ENCODE data around the gene CEACAM21. TPM values are rescaled to one million over a fixed set of nuclear protein-coding genes. Genes with fewer than 3 reads are reported as not detected.

Gene CEACAM21
- total RNA-seq, 2 experiments from 2014 or later, result 54.6 to 57.1 TPM

DNA sequence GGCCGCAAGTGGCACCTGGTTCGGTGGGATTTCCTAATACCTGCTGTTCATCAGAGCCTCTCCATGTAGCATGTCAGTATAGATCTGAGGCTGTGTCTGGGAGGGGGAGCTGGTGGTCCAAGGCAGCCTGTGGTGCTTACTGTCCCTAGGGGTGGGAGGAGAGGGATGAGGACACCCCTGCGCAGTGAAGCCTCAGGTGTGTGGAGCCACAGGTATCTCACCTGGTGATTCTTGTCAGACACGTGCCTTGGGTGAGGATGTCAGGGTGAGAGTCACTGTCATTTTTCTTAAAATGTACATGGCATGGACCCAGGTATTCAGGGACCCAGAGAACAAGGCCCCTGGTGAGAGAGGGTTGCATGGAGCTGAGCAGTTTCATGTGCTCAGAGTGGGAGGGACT, 39.2 kb downstream of the CEACAM21 start:
- Mint-ChIP-seq H3K4me3 (no peak overlapping the region), H3K36me3 (no peaks in the 10 kb centered on the region), H3K9me3 (ENCODE audit: low read depth) (no peaks in the 10 kb centered on the region), H3K4me1 (no peaks in the 10 kb centered on the region), H3K27me3 (peaks cover 13% of the 10 kb centered on the region), H3K27ac (no peak overlapping the region)
- CTCF ChIA-PET, result no interaction called here
- ATAC-seq (no peak), DNase-seq (peak; percentile 26)

DNA sequence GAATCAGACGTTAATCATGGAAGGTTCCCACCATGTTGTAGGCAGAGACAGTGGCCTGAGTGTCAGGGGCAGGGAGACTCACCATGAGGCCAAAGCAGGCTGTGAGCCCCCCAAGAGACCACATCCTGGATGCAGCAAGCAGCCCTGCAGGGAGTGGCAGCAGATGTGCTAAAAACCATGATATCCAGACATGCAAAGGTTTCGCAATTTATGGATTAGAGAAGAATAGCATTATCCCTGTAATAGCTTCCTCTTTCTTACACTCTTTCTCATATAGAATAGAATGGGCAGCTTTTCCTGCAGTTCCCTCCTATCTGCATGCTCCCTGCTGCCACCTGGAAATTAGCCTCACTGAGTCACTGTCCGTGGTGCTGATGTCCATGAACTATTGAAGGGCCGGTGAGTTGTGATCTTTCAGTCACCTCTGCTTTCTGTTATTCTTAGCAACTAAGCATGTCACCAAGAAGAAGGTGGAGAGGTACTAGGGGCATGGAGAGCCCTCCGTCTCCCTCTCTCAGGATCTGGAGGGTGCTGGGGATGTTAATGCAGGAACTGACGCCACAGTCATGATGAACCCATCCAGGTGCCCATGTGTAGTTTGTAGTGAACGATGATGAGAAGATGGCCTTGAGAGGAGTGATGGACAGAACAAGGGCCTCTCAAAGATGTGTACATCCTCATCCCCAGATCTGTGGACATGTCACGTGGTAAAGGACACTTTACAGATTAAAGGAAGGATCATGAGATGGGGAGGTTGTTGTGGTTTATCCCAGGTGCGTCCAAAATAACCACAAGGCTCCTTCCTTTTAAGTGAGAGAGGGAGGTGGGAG, 41.0 kb downstream of the CEACAM21 start:
- no peak overlapping the region for H3K27ac Mint-ChIP-seq
- no peaks in the 10 kb centered on the region for H3K36me3 Mint-ChIP-seq
- CTCF ChIA-PET, result no interaction called here
- H3K4me1 Mint-ChIP-seq, result no peaks in the 10 kb centered on the region
- no peak overlapping the region for H3K4me3 Mint-ChIP-seq
- H3K27me3 Mint-ChIP-seq, result peaks cover 2% of the 10 kb centered on the region
- DNase-seq (peak; percentile 39), ATAC-seq (no peak)
- H3K9me3 Mint-ChIP-seq (ENCODE audit: low read depth), result no peaks in the 10 kb centered on the region

DNA sequence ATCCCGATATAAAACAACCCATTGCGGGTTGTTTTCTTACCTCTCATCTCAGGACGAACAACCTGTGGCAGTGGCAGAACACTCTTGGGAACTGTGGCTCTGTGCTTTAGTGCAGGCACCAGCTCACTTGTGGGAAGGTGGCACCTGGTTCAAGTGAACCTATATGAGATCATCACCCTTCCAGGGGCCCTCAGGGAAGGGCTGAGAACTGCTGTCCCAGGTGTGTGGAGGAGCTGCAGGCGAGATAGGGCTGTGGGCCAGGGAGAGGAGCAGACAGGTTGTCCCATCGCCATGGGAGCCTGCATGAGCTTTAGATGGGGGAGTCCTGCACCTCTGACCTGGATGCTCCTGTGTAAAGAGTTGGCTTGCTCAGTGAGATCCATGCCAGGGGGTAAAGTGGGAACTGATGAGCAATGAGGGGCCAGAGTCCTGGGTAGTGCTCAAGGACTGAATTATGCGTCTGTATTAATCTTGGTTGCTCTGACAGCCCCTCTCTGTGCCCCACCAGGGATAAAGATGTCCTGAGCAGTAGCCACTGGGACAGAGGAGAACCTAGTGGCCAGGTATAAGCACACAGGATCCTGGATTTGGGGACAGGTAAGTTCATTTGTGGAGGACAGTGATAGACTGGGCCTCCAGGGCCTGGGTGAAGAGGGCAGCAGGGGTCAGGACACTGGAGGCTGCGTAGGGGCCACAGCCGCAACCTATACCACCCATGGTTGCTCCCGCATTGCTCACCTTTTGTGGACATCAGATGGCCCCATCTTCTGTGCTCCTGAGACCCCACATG, 42.2 kb downstream of the CEACAM21 start:
- H3K4me1 Mint-ChIP-seq, result no peaks in the 10 kb centered on the region
- no peaks in the 10 kb centered on the region for H3K9me3 Mint-ChIP-seq (ENCODE audit: low read depth)
- ATAC-seq (no peak), DNase-seq (peak; percentile 26)
- H3K4me3 Mint-ChIP-seq, result no peak overlapping the region
- H3K27ac Mint-ChIP-seq, result no peak overlapping the region
- H3K36me3 Mint-ChIP-seq, result no peaks in the 10 kb centered on the region
- H3K27me3 Mint-ChIP-seq, result peaks cover 2% of the 10 kb centered on the region
- CTCF ChIA-PET, result no interaction called here

DNA sequence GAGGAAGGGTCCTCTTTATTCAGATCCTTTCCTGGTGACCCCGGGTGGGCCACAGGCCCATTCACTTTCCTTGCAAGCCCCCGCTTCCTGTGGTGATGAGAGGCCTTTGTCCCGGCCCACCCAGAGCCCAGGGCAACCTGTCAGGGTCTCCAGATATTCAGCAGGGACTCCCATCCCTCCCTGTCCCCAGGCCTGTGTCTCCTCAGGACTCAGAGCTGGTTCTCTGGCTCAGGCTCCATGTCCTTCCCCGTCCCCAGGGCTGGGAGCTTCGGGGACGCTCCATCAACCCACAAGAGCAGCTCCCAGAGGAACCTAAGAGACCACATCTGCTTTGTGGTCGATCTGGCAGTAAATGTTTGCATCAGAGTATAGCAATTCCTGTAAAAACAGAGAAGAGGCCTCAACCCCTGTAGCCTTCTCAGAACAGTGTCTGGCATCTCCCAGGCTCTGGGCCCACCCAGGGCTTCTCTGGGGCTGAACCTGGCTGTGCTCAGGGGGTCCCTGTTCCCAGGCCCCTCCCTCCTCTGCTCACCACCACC, 43.1 kb downstream of the CEACAM21 start:
- Mint-ChIP-seq H3K4me3 (no peak overlapping the region), H3K27me3 (peaks cover under 1% of the 10 kb centered on the region), H3K4me1 (no peaks in the 10 kb centered on the region), H3K36me3 (no peaks in the 10 kb centered on the region), H3K27ac (no peak overlapping the region), H3K9me3 (ENCODE audit: low read depth) (no peaks in the 10 kb centered on the region)
- CTCF ChIA-PET, result no interaction called here
- no peak for ATAC-seq
- peak; percentile 33 for DNase-seq

DNA sequence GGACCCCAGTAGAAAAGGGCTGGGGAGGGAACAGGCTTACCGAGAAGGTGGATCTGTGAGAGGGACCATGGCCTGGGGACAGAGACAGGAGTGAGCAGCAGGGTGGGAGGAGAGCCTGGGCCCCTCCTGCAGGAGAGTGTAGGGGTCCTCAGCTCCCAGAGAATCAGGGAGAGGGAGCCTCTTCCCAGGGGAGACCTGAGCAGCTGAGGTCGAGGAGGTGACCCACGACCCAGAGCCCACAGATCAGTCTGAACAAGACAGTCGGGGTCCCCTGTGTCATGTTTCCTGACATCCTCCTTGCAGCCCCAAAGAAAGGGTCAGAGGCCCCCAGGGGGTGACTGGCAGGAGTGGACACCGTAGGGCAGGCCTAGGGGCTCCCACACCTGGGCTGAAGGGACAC, 44.2 kb downstream of the CEACAM21 start:
- H3K36me3 Mint-ChIP-seq, result no peaks in the 10 kb centered on the region
- ATAC-seq (no peak), DNase-seq (no peak)
- no peaks in the 10 kb centered on the region for H3K4me1 Mint-ChIP-seq
- no peak overlapping the region for H3K4me3 Mint-ChIP-seq
- H3K27ac Mint-ChIP-seq, result no peak overlapping the region
- no peaks in the 10 kb centered on the region for H3K9me3 Mint-ChIP-seq (ENCODE audit: low read depth)
- CTCF ChIA-PET, result no interaction called here
- peaks cover 4% of the 10 kb centered on the region for H3K27me3 Mint-ChIP-seq

DNA sequence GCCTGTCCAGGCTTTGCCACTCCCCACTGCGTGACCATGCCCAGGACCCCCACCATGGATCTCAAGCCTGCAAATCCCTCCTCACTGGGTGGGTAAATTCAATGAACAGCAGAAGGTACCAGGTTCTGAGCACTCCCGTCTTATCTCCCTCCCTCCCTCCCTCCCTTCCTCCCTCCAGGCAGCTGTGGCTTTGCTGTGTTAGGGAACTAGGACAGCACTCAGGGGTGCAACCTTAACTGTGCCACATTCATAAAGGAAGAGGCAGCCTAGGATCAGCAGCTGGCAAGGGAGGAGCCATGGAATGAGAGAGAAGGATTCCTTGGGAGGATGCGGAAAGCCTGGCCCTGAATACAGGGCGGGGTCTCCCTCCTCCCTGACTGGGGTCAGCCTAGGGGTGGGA, 45.3 kb downstream of the CEACAM21 start:
- no peaks in the 10 kb centered on the region for H3K4me1 Mint-ChIP-seq
- H3K9me3 Mint-ChIP-seq (ENCODE audit: low read depth), result no peaks in the 10 kb centered on the region
- no peak overlapping the region for H3K27ac Mint-ChIP-seq
- DNase-seq, result no peak
- H3K27me3 Mint-ChIP-seq, result peaks cover 6% of the 10 kb centered on the region
- no peak for ATAC-seq
- no peaks in the 10 kb centered on the region for H3K36me3 Mint-ChIP-seq
- CTCF ChIA-PET, result no interaction called here
- no peak overlapping the region for H3K4me3 Mint-ChIP-seq

DNA sequence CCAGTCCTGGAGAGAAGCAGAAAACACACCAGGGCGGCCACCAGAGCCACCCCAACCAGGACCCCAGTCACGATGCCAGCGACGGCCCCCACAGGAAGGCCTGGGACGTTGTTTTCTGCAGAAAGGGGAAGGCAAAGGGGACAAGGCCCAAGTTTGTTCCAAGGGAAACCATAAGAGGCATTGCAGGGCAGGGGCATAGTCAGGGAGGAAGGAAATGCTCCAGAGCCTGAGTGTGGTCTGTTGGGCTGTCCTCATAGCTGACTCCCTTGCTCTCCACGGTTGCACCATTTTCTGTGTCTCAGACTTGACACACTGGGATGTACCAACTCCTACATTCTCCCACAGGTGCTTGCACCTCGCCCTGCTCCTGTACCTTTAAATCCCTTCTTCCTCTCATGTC, 45.7 kb downstream of the CEACAM21 start:
- Mint-ChIP-seq H3K4me1 (no peaks in the 10 kb centered on the region), H3K36me3 (no peaks in the 10 kb centered on the region), H3K27ac (no peak overlapping the region), H3K4me3 (no peak overlapping the region), H3K27me3 (peaks cover 10% of the 10 kb centered on the region), H3K9me3 (ENCODE audit: low read depth) (no peaks in the 10 kb centered on the region)
- CTCF ChIA-PET, result no interaction called here
- DNase-seq (no peak), ATAC-seq (no peak)

DNA sequence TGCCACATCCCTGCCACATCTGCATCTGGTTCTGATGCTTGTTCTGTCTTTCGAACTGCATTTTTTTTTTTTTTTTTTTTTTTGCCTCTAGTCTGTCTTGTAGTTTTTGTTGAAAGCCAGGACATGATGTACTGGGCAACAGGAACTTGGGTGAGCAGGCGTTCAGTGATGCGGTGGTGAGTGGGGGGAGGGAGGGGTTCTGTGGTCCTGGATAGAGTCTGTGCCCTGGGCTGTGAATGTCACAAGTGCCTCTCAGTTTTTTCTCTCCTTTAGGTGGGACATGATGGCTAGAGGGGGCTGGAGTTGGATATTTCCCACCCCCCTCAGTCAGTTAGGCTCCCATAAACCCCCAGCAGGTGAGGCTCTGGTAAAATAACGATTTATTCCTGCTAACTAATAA, 47.4 kb downstream of the CEACAM21 start:
- no peak overlapping the region for H3K4me3 Mint-ChIP-seq
- H3K4me1 Mint-ChIP-seq, result no peaks in the 10 kb centered on the region
- DNase-seq (no peak), ATAC-seq (no peak)
- H3K27ac Mint-ChIP-seq, result no peak overlapping the region
- H3K36me3 Mint-ChIP-seq, result no peaks in the 10 kb centered on the region
- CTCF ChIA-PET, result interaction anchor here (1.4 kb wide), 1 partner anchor 18 kb away, joined by 4 read pairs; no protein-coding TSS in a partner anchor
- H3K9me3 Mint-ChIP-seq (ENCODE audit: low read depth), result no peaks in the 10 kb centered on the region
- peaks cover 18% of the 10 kb centered on the region for H3K27me3 Mint-ChIP-seq

DNA sequence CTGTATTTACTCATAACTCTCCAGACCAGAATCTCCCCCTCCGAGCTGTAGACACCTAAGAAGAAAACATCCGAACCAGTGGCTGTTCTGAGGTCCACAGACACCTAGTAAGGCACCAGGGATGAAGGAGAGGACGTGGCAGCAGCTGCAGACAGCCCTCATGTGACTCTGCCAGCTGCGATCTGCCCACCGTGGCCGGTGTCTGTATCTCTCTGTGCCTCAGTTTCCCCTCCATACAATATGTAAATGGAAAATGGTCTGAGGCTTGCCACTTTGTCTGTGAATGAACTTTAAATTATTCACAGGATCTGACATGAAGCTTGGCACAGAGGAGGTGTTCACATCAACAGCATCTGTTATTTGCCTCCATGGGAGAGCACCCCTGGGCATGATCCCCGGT, 48.5 kb downstream of the CEACAM21 start:
- CTCF ChIA-PET, result interaction anchor here (1.4 kb wide), 1 partner anchor 17 kb away, joined by 4 read pairs; no protein-coding TSS in a partner anchor
- Mint-ChIP-seq H3K27ac (no peak overlapping the region), H3K4me1 (no peaks in the 10 kb centered on the region), H3K9me3 (ENCODE audit: low read depth) (no peaks in the 10 kb centered on the region), H3K4me3 (no peak overlapping the region), H3K36me3 (no peaks in the 10 kb centered on the region), H3K27me3 (peaks cover 27% of the 10 kb centered on the region)
- DNase-seq (no peak), ATAC-seq (no peak)

DNA sequence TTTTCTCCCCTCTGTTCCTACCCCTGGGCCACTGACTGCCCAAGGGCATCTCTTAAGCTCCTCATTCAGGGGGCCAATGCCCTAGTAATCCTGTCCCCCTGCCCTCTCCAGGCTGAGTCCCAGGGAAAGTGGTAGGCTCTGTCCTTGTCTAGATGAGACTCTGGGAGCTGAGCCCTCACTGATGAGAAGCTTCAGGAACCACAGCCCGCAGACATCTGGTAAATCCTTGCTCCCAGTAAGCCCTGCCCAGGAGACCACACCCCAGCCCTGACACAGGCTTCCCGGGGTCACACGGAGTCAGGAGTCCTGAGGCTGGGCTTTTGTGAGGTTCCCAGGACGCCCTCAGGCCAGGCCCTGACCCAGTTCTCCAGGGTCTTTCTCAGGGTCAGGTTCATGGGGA, 49.0 kb downstream of the CEACAM21 start:
- DNase-seq (no peak), ATAC-seq (no peak)
- H3K4me3 Mint-ChIP-seq, result no peak overlapping the region
- peaks cover 29% of the 10 kb centered on the region for H3K27me3 Mint-ChIP-seq
- H3K9me3 Mint-ChIP-seq (ENCODE audit: low read depth), result no peaks in the 10 kb centered on the region
- no peaks in the 10 kb centered on the region for H3K4me1 Mint-ChIP-seq
- H3K36me3 Mint-ChIP-seq, result no peaks in the 10 kb centered on the region
- H3K27ac Mint-ChIP-seq, result no peak overlapping the region
- CTCF ChIA-PET, result interaction anchor here (1.4 kb wide), 1 partner anchor 17 kb away, joined by 4 read pairs; no protein-coding TSS in a partner anchor

DNA sequence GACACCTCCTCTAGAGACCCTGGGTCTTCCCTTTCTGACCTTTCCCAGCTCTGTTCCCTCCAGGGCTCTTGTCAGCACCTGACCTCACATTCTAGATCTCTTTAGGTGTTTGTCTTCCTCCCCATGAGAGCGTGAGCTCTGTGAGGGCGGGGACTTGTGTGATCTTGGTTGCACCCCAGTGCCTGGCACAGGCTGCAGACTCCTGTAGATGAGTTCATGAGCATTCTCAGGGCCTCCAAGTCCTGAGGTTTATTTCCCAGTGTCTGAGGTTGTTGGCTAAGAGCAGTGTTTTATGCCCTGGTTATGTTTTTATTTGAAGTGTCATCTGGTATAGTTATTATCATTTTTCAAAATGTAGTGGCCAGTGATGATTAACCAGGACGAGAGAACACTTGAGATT, 50.3 kb downstream of the CEACAM21 start:
- H3K36me3 Mint-ChIP-seq, result no peaks in the 10 kb centered on the region

DNA sequence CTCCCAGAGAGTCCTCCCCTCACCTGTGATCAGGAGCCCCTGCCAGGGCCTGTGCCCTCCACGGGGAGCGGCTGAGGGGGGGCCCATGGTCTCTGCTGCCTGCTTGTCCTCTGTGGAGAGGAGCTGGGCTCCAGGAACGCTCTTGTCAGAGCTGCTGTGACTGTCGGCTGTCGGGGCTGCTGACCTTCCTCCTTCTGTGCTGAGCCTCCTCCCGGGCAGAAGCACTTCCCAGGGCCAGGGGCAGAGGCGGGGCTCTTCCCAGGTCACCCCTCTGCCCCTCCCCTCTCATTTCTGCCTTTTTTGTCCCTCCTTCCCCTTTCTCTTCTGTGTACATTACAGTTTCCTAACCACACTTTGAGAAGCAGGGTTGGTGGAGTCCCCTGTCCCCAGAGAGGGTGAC, 50.9 kb downstream of the CEACAM21 start, which contains the start of gene CEACAM4:
Gene CEACAM4, minus strand, starts transcription at position 198 of the 400 bp plus-strand sequence. Its CDS starts 111 bp downstream, at position 87.
- no peak for ATAC-seq
- H3K36me3 Mint-ChIP-seq, result peaks cover 1% of the 10 kb centered on the region
- H3K4me1 Mint-ChIP-seq, result no peaks in the 10 kb centered on the region
- DNase-seq, result no peak
- CTCF ChIA-PET, result no interaction called here
- H3K27me3 Mint-ChIP-seq, result peaks cover 37% of the 10 kb centered on the region
- peaks cover 7% of the 10 kb centered on the region for H3K9me3 Mint-ChIP-seq (ENCODE audit: low read depth)
- no peak within 1 kb of the TSS for H3K4me3 Mint-ChIP-seq
- H3K27ac Mint-ChIP-seq, result no peak within 1 kb of the TSS

More for the DNA sequence above, 50.3 kb downstream of the CEACAM21 start:
- peaks cover 4% of the 10 kb centered on the region for H3K9me3 Mint-ChIP-seq (ENCODE audit: low read depth)
- ATAC-seq, result no peak
- H3K4me1 Mint-ChIP-seq, result no peaks in the 10 kb centered on the region
- DNase-seq, result no peak
- no peak overlapping the region for H3K4me3 Mint-ChIP-seq
- no peak overlapping the region for H3K27ac Mint-ChIP-seq
- CTCF ChIA-PET, result no interaction called here
- peaks cover 37% of the 10 kb centered on the region for H3K27me3 Mint-ChIP-seq

DNA sequence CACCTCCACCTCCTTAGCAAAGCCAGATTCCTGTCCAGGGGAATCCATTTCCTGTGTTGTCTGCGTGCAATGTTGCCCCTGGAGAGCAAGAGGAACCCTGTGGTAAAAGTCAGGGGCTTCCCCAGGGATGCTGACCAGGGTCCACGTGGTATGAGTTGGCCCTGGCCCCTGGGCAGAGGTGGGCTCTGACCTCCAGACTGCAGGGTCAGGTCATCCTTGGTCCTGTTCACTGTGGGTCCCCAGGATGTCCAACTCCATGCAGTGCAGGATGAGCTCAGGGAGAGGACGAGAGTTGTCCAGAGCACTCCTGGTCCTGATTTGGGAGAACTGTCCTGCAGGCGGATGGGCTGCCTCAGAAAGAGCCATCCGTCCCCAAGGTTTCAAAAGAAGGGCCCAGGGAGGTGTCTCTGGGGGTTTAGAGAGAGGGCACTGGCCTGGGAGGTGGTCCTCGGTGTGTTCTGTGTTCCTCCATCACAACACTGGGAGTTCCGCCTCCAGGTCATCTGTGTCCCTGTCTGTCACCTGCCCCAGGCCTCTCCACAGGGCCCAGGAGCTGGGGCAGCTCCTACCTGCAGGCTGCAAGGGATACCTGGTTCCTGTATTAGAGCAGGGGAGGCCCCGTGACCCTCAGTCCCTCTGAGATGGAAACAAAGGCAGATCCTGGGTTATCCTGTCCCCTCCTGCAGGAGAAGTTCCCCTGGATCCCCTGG, 52.2 kb downstream of the CEACAM21 start:
- H3K27me3 Mint-ChIP-seq, result peaks cover 39% of the 10 kb centered on the region
- CTCF ChIA-PET, result interaction anchor here (1.0 kb wide), 1 partner anchor 79 kb away, joined by 3 read pairs; no protein-coding TSS in a partner anchor
- no peak overlapping the region for H3K27ac Mint-ChIP-seq
- no peak for ATAC-seq
- H3K9me3 Mint-ChIP-seq (ENCODE audit: low read depth), result peaks cover 7% of the 10 kb centered on the region
- H3K4me1 Mint-ChIP-seq, result no peaks in the 10 kb centered on the region
- no peak overlapping the region for H3K4me3 Mint-ChIP-seq
- peaks cover 1% of the 10 kb centered on the region for H3K36me3 Mint-ChIP-seq
- DNase-seq, result no peak
